IMR-90 (cell line): Measurements from ENCODE around the gene NPIPB2. TPM values are rescaled to one million over a fixed set of nuclear protein-coding genes. Genes with fewer than 3 reads are reported as not detected.

Experiments used
- ATAC-seq: fragments of 200-7000 bp; cut with Tn5 transposase; 2 replicates; pipeline ENCODE4 v1.9.1; 2020; ENCODE audit warnings: low read depth, mild to moderate bottlenecking, moderate library complexity
- BruUV-seq: library from RNA; stranded (reverse); fragments of 400-500 nt; replicated peaks from 2 replicates; lab custom pipeline; 2021; lab: Mats Ljungman, UMichigan
- CTCF ChIA-PET: fragments of 300-600 bp; formaldehyde crosslinking; extraction: SDS; loops from one replicate; lab custom pipeline; 2021; ENCODE audit warnings: antibody characterized with exemption; lab: Yijun Ruan, JAX
- POLR2A ChIA-PET: fragments of 300-600 bp; sonication (Branson Sonifier 250); formaldehyde crosslinking; loops from one replicate; lab custom pipeline; 2022; ENCODE audit warnings: antibody characterized with exemption; ENCODE audit not compliant: unreplicated experiment; lab: Charles Lee
- DNase-seq: peaks from one replicate; pipeline ENCODE4 v3.0.0; 2013
- H2AFZ ChIP-seq: replicated peaks from 2 replicates; pipeline ENCODE3; 2013; ENCODE audit warnings: low read length, mild to moderate bottlenecking; ENCODE audit not compliant: poor library complexity
- H2AK5ac ChIP-seq: 2 replicates; pipeline ENCODE4 v1.6.1; 2013; ENCODE audit warnings: low read depth, low read length, inconsistent platforms
- H2AK9ac ChIP-seq: replicated peaks from 2 replicates; pipeline ENCODE3; 2013; ENCODE audit warnings: mild to moderate bottlenecking, low read depth, low read length, moderate library complexity; ENCODE audit not compliant: poor library complexity
- H2BK120ac ChIP-seq: 2 replicates; pipeline ENCODE4 v1.6.1; 2013; ENCODE audit warnings: low read depth, low read length, inconsistent platforms
- H2BK15ac ChIP-seq: 3 replicates; pipeline ENCODE4 v1.6.1; 2013; ENCODE audit warnings: low read depth, low read length, inconsistent platforms
- H2BK20ac ChIP-seq: 2 replicates; pipeline ENCODE4 v1.6.1; 2013; ENCODE audit warnings: low read depth, mild to moderate bottlenecking, inconsistent platforms, low read length, moderate library complexity
- H2BK5ac ChIP-seq: 2 replicates; pipeline ENCODE4 v1.6.1; 2013; ENCODE audit warnings: mild to moderate bottlenecking, low read depth, low read length, inconsistent platforms; ENCODE audit not compliant: poor library complexity, severe bottlenecking
- H3K14ac ChIP-seq: replicated peaks from 2 replicates; pipeline ENCODE4 v1.6.1; 2013; ENCODE audit warnings: low read depth, low read length, inconsistent platforms
- H3K18ac ChIP-seq: 2 replicates; pipeline ENCODE4 v1.6.1; 2013; ENCODE audit warnings: low read depth, low read length, control low read depth
- H3K23ac ChIP-seq: 2 replicates; pipeline ENCODE4 v1.6.1; 2013; ENCODE audit warnings: low read depth, low read length, inconsistent platforms
- H3K27ac ChIP-seq: 2 replicates; pipeline ENCODE4 v1.5.1; 2013; ENCODE audit warnings: mild to moderate bottlenecking, control low read depth, low read length; ENCODE audit not compliant: insufficient read depth
- H3K27me3 ChIP-seq: 2 replicates; pipeline ENCODE4 v1.6.1; 2013; ENCODE audit warnings: low read length; ENCODE audit not compliant: control insufficient read depth, insufficient read depth
- H3K36me3 ChIP-seq: 2 replicates; pipeline ENCODE4 v1.6.1; 2013; ENCODE audit warnings: low read length, mixed read lengths; ENCODE audit not compliant: control insufficient read depth, insufficient read depth
- H3K4ac ChIP-seq: 2 replicates; pipeline ENCODE4 v1.6.1; 2013; ENCODE audit warnings: low read depth, low read length, inconsistent platforms
- H3K4me1 ChIP-seq: 2 replicates; pipeline ENCODE4 v1.6.1; 2013; ENCODE audit warnings: low read length, mixed read lengths; ENCODE audit not compliant: control insufficient read depth, insufficient read depth
- H3K4me2 ChIP-seq: 2 replicates; pipeline ENCODE4 v1.6.1; 2013; ENCODE audit warnings: low read depth, mild to moderate bottlenecking, control low read depth, low read length, moderate library complexity
- H3K4me3 ChIP-seq: 2 replicates; pipeline ENCODE4 v1.5.1; 2013; ENCODE audit warnings: low read depth, mild to moderate bottlenecking, control low read depth, low read length, moderate library complexity; ENCODE audit not compliant: insufficient read depth
- H3K56ac ChIP-seq: 2 replicates; pipeline ENCODE4 v1.6.1; 2013; ENCODE audit warnings: low read length, inconsistent platforms; ENCODE audit not compliant: insufficient read depth; ENCODE audit errors: extremely low read depth
- H3K79me1 ChIP-seq, 2 experiments: 2 replicates each; pipeline ENCODE4 v1.6.1; 2013; ENCODE audit warnings: low read length in 2 of 2, inconsistent platforms in 1 of 2, low read depth in 1 of 2
- H3K9ac ChIP-seq: 2 replicates; pipeline ENCODE4 v1.6.1; 2013; ENCODE audit warnings: low read depth, low read length, control low read depth
- H3K9me1 ChIP-seq: 2 replicates; pipeline ENCODE4 v1.6.1; 2013; ENCODE audit warnings: low read length, inconsistent platforms; ENCODE audit not compliant: insufficient read depth
- H3K9me3 ChIP-seq: 2 replicates; pipeline ENCODE4 v1.6.1; 2013; ENCODE audit warnings: low read length; ENCODE audit not compliant: control insufficient read depth, insufficient read depth
- H4K20me1 ChIP-seq: 2 replicates; pipeline ENCODE4 v1.6.1; 2013; ENCODE audit warnings: low read length, inconsistent platforms; ENCODE audit not compliant: insufficient read depth
- H4K5ac ChIP-seq: 2 replicates; pipeline ENCODE4 v1.6.1; 2013; ENCODE audit warnings: mild to moderate bottlenecking, low read depth, low read length, control low read depth
- H4K8ac ChIP-seq, 2 experiments: 2 replicates each; pipeline ENCODE4 v1.6.1; 2013; ENCODE audit warnings: low read depth in 2 of 2, low read length in 2 of 2, control low read depth in 1 of 2, inconsistent platforms in 1 of 2
- H4K91ac ChIP-seq: 2 replicates; pipeline ENCODE4 v1.6.1; 2013; ENCODE audit warnings: low read depth, low read length, inconsistent platforms; ENCODE audit not compliant: insufficient read depth
- BHLHE40 ChIP-seq: fragments of 150-350 bp; IDR thresholded peaks from 2 replicates; pipeline ENCODE4 v1.6.1; 2016; ENCODE audit warnings: mild to moderate bottlenecking, low read depth, low read length
- CEBPB ChIP-seq: IDR thresholded peaks from 2 replicates; pipeline ENCODE4 v1.6.1; 2012; ENCODE audit warnings: low read depth, low read length, improper control_type of control experiment
- CHD1 ChIP-seq: IDR thresholded peaks from 2 replicates; pipeline ENCODE4 v1.6.1; 2012; ENCODE audit warnings: low read depth, low read length, improper control_type of control experiment
- MAFK ChIP-seq: IDR thresholded peaks from 2 replicates; pipeline ENCODE4 v1.6.1; 2012; ENCODE audit warnings: low read depth, low read length, improper control_type of control experiment
- MAZ ChIP-seq: IDR thresholded peaks from 2 replicates; pipeline ENCODE4 v1.6.1; 2012; ENCODE audit warnings: low read depth, mild to moderate bottlenecking, low read length, improper control_type of control experiment, moderate library complexity, borderline replicate concordance
- MXI1 ChIP-seq: IDR thresholded peaks from 2 replicates; pipeline ENCODE4 v1.6.1; 2012; ENCODE audit warnings: low read depth, mild to moderate bottlenecking, low read length, moderate library complexity, borderline replicate concordance
- NFE2L2 ChIP-seq: fragments of 150-350 bp; IDR thresholded peaks from 2 replicates; pipeline ENCODE4 v1.6.1; 2016; ENCODE audit warnings: low read depth, mild to moderate bottlenecking, low read length
- POLR2A ChIP-seq: IDR thresholded peaks from 2 replicates; pipeline ENCODE4 v1.6.1; 2012; ENCODE audit warnings: mild to moderate bottlenecking, low read depth, low read length
- RAD21 ChIP-seq: IDR thresholded peaks from 2 replicates; pipeline ENCODE4 v1.6.1; 2012; ENCODE audit warnings: low read length, improper control_type of control experiment
- RCOR1 ChIP-seq: IDR thresholded peaks from 2 replicates; pipeline ENCODE4 v1.6.1; 2012; ENCODE audit warnings: mild to moderate bottlenecking, low read length, improper control_type of control experiment; ENCODE audit not compliant: insufficient replicate concordance
- RFX5 ChIP-seq: IDR thresholded peaks from 2 replicates; pipeline ENCODE4 v1.8.0; 2012; ENCODE audit warnings: low read depth, mild to moderate bottlenecking, low read length, moderate library complexity
- SMC3 ChIP-seq: fragments of 150-350 bp; IDR thresholded peaks from 2 replicates; pipeline ENCODE4 v1.6.1; 2016; ENCODE audit warnings: low read depth, mild to moderate bottlenecking, antibody characterized with exemption, low read length, moderate library complexity
- WGBS, 2 experiments: methylation state at CpG; one replicate each; pipeline versions ENCODE4 v1.1.5 to v1.1.7; 2013; ENCODE audit warnings: missing lambda C conversion rate in 2 of 2; ENCODE audit not compliant: insufficient read length in 1 of 2; ENCODE audit errors: extremely low coverage in 2 of 2; 5-methylcytosine and 5-hydroxymethylcytosine counted together
- dilution Hi-C: fragments of 300-500 bp; cut with HindIII; formaldehyde crosslinking; loops from one replicate; pipeline ENCODE4 v1.14.3; 2018; ENCODE audit warnings: low sequenced_read_pairs; ENCODE audit not compliant: unreplicated experiment
- in situ Hi-C: fragments of 300-500 bp; cut with MboI; formaldehyde crosslinking; loops from 3 replicates; pipeline ENCODE4 v1.14.3; 2019; ENCODE audit warnings: low sequenced_read_pairs, inconsistent platforms, mixed read lengths
- intact Hi-C: fragments of 100-400 bp; cut with micrococcal nuclease; formaldehyde crosslinking; loops from 2 replicates; pipeline ENCODE4 v1.10.0; 2022
- polyA plus RNA-seq, 3 experiments: library from polyadenylated mRNA; depleted of rRNA; stranded (reverse); fragments of >200 nt; gene quantifications; 2 replicates each; pipeline ENCODE4 v1.2.3, GENCODE V29; 2012; ENCODE audit warnings: low replicate concordance in 1 of 3
- total RNA-seq: library from RNA; depleted of rRNA; stranded (reverse); fragments of >200 nt; gene quantifications from 2 replicates; pipeline ENCODE4 v1.2.3, GENCODE V29; 2012
- TF ChIP-seq, protein P1 (sequence below): fragments of 150-350 bp; IDR thresholded peaks from 2 replicates; pipeline ENCODE4 v1.6.1; 2017; ENCODE audit warnings: mild to moderate bottlenecking, antibody characterized with exemption, low read length, low read depth
- TF ChIP-seq, protein P2 (sequence below): fragments of 150-350 bp; IDR thresholded peaks from 2 replicates; pipeline ENCODE4 v1.6.1; 2016; ENCODE audit warnings: low read depth, mild to moderate bottlenecking, low read length, moderate library complexity, borderline replicate concordance
- TF ChIP-seq, protein P3 (sequence below): conservative IDR thresholded peaks from 2 replicates; pipeline ENCODE4 v1.5.1; 2012; ENCODE audit warnings: mild to moderate bottlenecking, low read depth, low read length, improper control_type of control experiment

Gene NPIPB2
- total and polyA plus RNA-seq, 2 of the 4 experiments (the other 2 are of a cell fraction), result 2.2 to 7.7 TPM

DNA sequence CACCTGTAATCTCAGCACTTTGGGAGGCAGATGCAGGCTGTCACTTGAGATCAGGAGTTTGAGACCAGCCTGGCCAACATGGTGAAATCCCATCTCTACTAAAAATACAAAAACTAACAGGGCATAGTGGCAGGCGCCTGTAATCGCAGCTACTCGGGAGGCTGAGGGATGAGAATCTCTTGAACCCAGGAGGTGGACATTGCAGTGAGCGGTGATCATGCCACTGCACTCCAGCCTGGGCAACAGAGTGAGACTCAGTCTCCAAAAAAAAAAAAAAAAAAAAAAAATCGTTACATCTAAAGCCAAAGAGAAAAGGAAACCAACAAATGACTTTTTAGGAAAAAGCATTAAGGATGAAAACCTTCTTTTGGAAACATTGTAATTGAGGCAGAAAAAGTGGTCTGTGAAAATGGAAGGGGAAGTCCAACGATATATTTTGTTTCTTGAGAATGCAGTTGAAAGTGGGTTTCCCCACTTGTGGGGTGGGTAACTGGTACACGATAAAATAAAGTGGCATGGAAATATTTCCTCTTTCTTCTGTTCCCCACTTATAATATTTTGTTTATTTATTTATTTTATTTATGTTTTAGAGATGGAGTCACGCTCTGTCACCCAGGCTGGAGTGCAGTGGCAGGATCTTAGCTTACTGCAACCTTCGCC, 37.3 kb upstream of the NPIPB2 start:
- no TSS peak for BruUV-seq
- no peak overlapping the region for H3K56ac ChIP-seq
- dilution Hi-C loops, result no loop called here
- ATAC-seq, result no peak
- H3K36me3 ChIP-seq, result no peaks in the 10 kb centered on the region
- in situ Hi-C loops, result loop anchor here (5.0 kb wide), 1 partner anchor 78 kb away; no protein-coding TSS in a partner anchor
- no peak overlapping the region for H2AK5ac ChIP-seq
- no peak overlapping the region for H3K14ac ChIP-seq
- no peak overlapping the region for H2AFZ ChIP-seq
- H3K4me1 ChIP-seq, result peaks cover 3% of the 10 kb centered on the region; the same call in 1 of the 2 replicates
- H3K27me3 ChIP-seq, result no peaks in the 10 kb centered on the region
- H4K8ac ChIP-seq, result no peak overlapping the region
- CTCF ChIA-PET, result interaction anchor here (1.2 kb wide), 1 partner anchor 89 kb away, joined by 3 read pairs; no protein-coding TSS in a partner anchor
- no peak overlapping the region for H2BK120ac ChIP-seq
- no peak overlapping the region for H3K4me2 ChIP-seq
- no peak overlapping the region for H3K4ac ChIP-seq
- H3K18ac ChIP-seq, result no peak overlapping the region
- H4K20me1 ChIP-seq, result no peaks in the 10 kb centered on the region; the same call in 1 of the 2 replicates
- no peaks in the 10 kb centered on the region for H3K9me3 ChIP-seq
- no peak overlapping the region for H2BK20ac ChIP-seq
- 0 out of 2 replicates have a peak overlapping the region, but pooled peaks have one; percentile 25 for H3K23ac ChIP-seq
- H3K9me1 ChIP-seq, result 0 out of 2 replicates have a peak, but pooled peaks cover 3% of the 10 kb centered on the region
- no peak overlapping the region for H4K91ac ChIP-seq
- 100% methylated on average over 2 of the region's 9 CpGs; no CpG with 5 or more reads in 1 of the 2 experiments for WGBS, 2 experiments
- H4K5ac ChIP-seq, result no peak overlapping the region
- intact Hi-C loops, result loop anchor here (5.0 to 10.0 kb wide), 4 partner anchors 38 to 124 kb away; partner anchors contain the start of gene RSL1D1
- no peak overlapping the region for H2BK5ac ChIP-seq
- H3K4me3 ChIP-seq, result no peak overlapping the region
- no peak overlapping the region for H3K27ac ChIP-seq
- H2AK9ac ChIP-seq, result no peak overlapping the region
- no peak overlapping the region for H3K9ac ChIP-seq
- H2BK15ac ChIP-seq, result no peak overlapping the region
- peaks cover 24 to 72% of the 10 kb centered on the region in 2 experiments for H3K79me1 ChIP-seq
- POLR2A ChIA-PET, result no interaction called here
- no peak for DNase-seq
- TF ChIP-seq BHLHE40 (no peak), NFE2L2 (no peak), POLR2A (no peak), RFX5 (no peak), MAZ (no peak), RCOR1 (no peak), SMC3 (no peak), RAD21 (no peak), MXI1 (no peak), MAFK (no peak), CEBPB (no peak), CHD1 (no peak)
- TF ChIP-seq, protein P1, sequence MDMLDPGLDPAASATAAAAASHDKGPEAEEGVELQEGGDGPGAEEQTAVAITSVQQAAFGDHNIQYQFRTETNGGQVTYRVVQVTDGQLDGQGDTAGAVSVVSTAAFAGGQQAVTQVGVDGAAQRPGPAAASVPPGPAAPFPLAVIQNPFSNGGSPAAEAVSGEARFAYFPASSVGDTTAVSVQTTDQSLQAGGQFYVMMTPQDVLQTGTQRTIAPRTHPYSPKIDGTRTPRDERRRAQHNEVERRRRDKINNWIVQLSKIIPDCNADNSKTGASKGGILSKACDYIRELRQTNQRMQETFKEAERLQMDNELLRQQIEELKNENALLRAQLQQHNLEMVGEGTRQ, result no peak
- TF ChIP-seq, protein P2, sequence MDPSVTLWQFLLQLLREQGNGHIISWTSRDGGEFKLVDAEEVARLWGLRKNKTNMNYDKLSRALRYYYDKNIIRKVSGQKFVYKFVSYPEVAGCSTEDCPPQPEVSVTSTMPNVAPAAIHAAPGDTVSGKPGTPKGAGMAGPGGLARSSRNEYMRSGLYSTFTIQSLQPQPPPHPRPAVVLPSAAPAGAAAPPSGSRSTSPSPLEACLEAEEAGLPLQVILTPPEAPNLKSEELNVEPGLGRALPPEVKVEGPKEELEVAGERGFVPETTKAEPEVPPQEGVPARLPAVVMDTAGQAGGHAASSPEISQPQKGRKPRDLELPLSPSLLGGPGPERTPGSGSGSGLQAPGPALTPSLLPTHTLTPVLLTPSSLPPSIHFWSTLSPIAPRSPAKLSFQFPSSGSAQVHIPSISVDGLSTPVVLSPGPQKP, result no peak
- TF ChIP-seq, protein P3, sequence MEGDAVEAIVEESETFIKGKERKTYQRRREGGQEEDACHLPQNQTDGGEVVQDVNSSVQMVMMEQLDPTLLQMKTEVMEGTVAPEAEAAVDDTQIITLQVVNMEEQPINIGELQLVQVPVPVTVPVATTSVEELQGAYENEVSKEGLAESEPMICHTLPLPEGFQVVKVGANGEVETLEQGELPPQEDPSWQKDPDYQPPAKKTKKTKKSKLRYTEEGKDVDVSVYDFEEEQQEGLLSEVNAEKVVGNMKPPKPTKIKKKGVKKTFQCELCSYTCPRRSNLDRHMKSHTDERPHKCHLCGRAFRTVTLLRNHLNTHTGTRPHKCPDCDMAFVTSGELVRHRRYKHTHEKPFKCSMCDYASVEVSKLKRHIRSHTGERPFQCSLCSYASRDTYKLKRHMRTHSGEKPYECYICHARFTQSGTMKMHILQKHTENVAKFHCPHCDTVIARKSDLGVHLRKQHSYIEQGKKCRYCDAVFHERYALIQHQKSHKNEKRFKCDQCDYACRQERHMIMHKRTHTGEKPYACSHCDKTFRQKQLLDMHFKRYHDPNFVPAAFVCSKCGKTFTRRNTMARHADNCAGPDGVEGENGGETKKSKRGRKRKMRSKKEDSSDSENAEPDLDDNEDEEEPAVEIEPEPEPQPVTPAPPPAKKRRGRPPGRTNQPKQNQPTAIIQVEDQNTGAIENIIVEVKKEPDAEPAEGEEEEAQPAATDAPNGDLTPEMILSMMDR, result no peak
